Activated CD4-positive, alpha-beta T cell treated with anti-CD3 and anti-CD28 coated beads for 36 hours (primary cell): ENCODE results near the gene ZSWIM9. TPM values are rescaled to one million over a fixed set of nuclear protein-coding genes. Genes with fewer than 3 reads are reported as not detected.
"Not testable (repeated sequence)": the region's sequence is repeated elsewhere in the genome, so short reads cannot be mapped to it uniquely, and the experiment has no call there.

Experiments
- ATAC-seq: fragments of 200-7000 bp; cut with Tn5 transposase; one replicate; pipeline ENCODE4 v1.10.0; 2021; ENCODE audit warnings: mild to moderate bottlenecking, moderate library complexity
- CTCF ChIA-PET: fragments of 350-600 bp; sonication (Branson Sonifier 250); formaldehyde crosslinking; loops from one replicate; lab custom pipeline; 2021; ENCODE audit warnings: antibody characterized with exemption; lab: Charles Lee
- POLR2A ChIA-PET: fragments of 350-600 bp; sonication (Branson Sonifier 250); formaldehyde crosslinking; loops from one replicate; lab custom pipeline; 2021; ENCODE audit warnings: antibody characterized with exemption, inconsistent platforms; lab: Charles Lee
- DNase-seq: peaks from one replicate; pipeline ENCODE4 v3.0.0-alpha.2; 2020
- H3K27ac Mint-ChIP-seq: one replicate; pipeline ENCODE4 v1.8.0; 2021; ENCODE audit warnings: mixed read lengths
- H3K27me3 Mint-ChIP-seq: one replicate; pipeline ENCODE4 v1.8.0; 2021; ENCODE audit warnings: mixed read lengths
- H3K36me3 Mint-ChIP-seq: one replicate; pipeline ENCODE4 v1.8.0; 2021; ENCODE audit warnings: low read depth, mixed read lengths
- H3K4me1 Mint-ChIP-seq: one replicate; pipeline ENCODE4 v1.8.0; 2021; ENCODE audit warnings: mixed read lengths
- H3K4me3 Mint-ChIP-seq: one replicate; pipeline ENCODE4 v1.8.0; 2021; ENCODE audit warnings: mild to moderate bottlenecking, moderate library complexity, mixed read lengths
- H3K9me3 Mint-ChIP-seq: one replicate; pipeline ENCODE4 v1.8.0; 2021; ENCODE audit warnings: low read depth, mixed read lengths
- intact Hi-C, 2 experiments: fragments of 100-400 bp; cut with DNase I in 1 of 2; cut with micrococcal nuclease in 1 of 2; formaldehyde crosslinking; loops; one replicate each; pipeline versions ENCODE4 v1.14.2 to v1.15.1; 2022 to 2024; cut with DNase I, micrococcal nuclease
- total RNA-seq, 2 experiments: library from RNA; stranded (reverse); gene quantifications; one replicate each; pipeline ENCODE4 v1.2.3, GENCODE V29; 2021

ZSWIM9 gene
- total RNA-seq, 2 experiments from 2014 or later = 7.4 to 10.9 TPM

GRCh38 chr19:48216933-48217332 is 46.5 kb downstream of the ZSWIM9 start:
- Mint-ChIP-seq H3K9me3 (no peaks in the 10 kb centered on the region), H3K4me3 (no peak overlapping the region), H3K36me3 (peaks cover 45% of the 10 kb centered on the region), H3K27ac (no peak overlapping the region), H3K27me3 (no peaks in the 10 kb centered on the region), H3K4me1 (no peaks in the 10 kb centered on the region)
- ATAC-seq (no peak), DNase-seq (no peak)
- CTCF ChIA-PET = interaction anchor here (0.6 kb wide), 2 partner anchors 109 to 137 kb away, joined by 3 read pairs; no protein-coding TSS in a partner anchor
- POLR2A ChIA-PET = no interaction called here
- intact Hi-C loops = no loop called here

- no peaks in the 10 kb centered on the region for H3K9me3 Mint-ChIP-seq
- ChIA-PET CTCF (interaction anchor here (0.7 to 0.9 kb wide), 3 partner anchors 15 to 443 kb away, joined by 3 read pairs; no protein-coding TSS in a partner anchor), POLR2A (no interaction called here)
- H3K4me3 Mint-ChIP-seq = no peak overlapping the region
- no peak for DNase-seq
- peaks cover 43% of the 10 kb centered on the region for H3K36me3 Mint-ChIP-seq
- no peaks in the 10 kb centered on the region for H3K27me3 Mint-ChIP-seq
- H3K4me1 Mint-ChIP-seq = no peaks in the 10 kb centered on the region
- no peak for ATAC-seq
- no peak overlapping the region for H3K27ac Mint-ChIP-seq
- intact Hi-C loops = no loop called here
Observed at GRCh38 chr19:48218997-48219396, 48.5 kb downstream of the ZSWIM9 start.

- H3K9me3 Mint-ChIP-seq, H3K4me3 Mint-ChIP-seq, DNase-seq, ATAC-seq, H3K27ac Mint-ChIP-seq, POLR2A ChIA-PET, intact Hi-C loops, H3K4me1 Mint-ChIP-seq, H3K27me3 Mint-ChIP-seq: not testable (repeated sequence)
- H3K36me3 Mint-ChIP-seq = peaks cover 38% of the 10 kb centered on the region
- CTCF ChIA-PET = interaction anchor here (0.6 kb wide), 1 partner anchor 337 kb away, joined by 3 read pairs; no protein-coding TSS in a partner anchor
Observed at GRCh38 chr19:48220784-48221183, 50.3 kb downstream of the ZSWIM9 start.

- H3K27ac Mint-ChIP-seq = no peak overlapping the region
- ChIA-PET CTCF (interaction anchor here (0.6 kb wide), 1 partner anchor 336 kb away, joined by 3 read pairs; no protein-coding TSS in a partner anchor), POLR2A (no interaction called here)
- H3K4me3 Mint-ChIP-seq = no peak overlapping the region
- H3K9me3 Mint-ChIP-seq = no peaks in the 10 kb centered on the region
- H3K27me3 Mint-ChIP-seq = no peaks in the 10 kb centered on the region
- intact Hi-C loops = no loop called here
- no peak for ATAC-seq
- H3K36me3 Mint-ChIP-seq = peaks cover 35% of the 10 kb centered on the region
- H3K4me1 Mint-ChIP-seq = no peaks in the 10 kb centered on the region
- no peak for DNase-seq
Observed at GRCh38 chr19:48221628-48222027, 51.1 kb downstream of the ZSWIM9 start.

- POLR2A ChIA-PET = interaction anchor here (0.6 to 0.7 kb wide), 2 partner anchors 13 to 147 kb away, joined by 3 read pairs; no protein-coding TSS in a partner anchor
- Mint-ChIP-seq H3K36me3 (peaks cover 63% of the 10 kb centered on the region), H3K9me3 (no peaks in the 10 kb centered on the region), H3K27ac (peak overlapping the region; percentile 45), H3K4me3 (no peak overlapping the region), H3K27me3 (no peaks in the 10 kb centered on the region), H3K4me1 (peaks cover 9% of the 10 kb centered on the region)
- intact Hi-C loops = no loop called here
- peak; percentile 69 for DNase-seq
- CTCF ChIA-PET = interaction anchor here (0.7 to 1.4 kb wide), 2 partner anchors 18 to 30 kb away, joined by 3 to 7 read pairs; no protein-coding TSS in a partner anchor
- ATAC-seq = peak; percentile 72
Observed at GRCh38 chr19:48230555-48231129, 60.2 kb downstream of the ZSWIM9 start.

GRCh38 chr19:48237057-48237456 is 66.6 kb downstream of the ZSWIM9 start:
- CTCF ChIA-PET = interaction anchor here (1.1 kb wide), 1 partner anchor 8 kb away, joined by 5 read pairs; no protein-coding TSS in a partner anchor
- H3K27ac Mint-ChIP-seq = no peak overlapping the region

GRCh38 chr19:48239120-48239519 is 68.6 kb downstream of the ZSWIM9 start:
- CTCF ChIA-PET = interaction anchor here (0.6 to 1.3 kb wide), 3 partner anchors 20 to 207 kb away, joined by 3 read pairs; no protein-coding TSS in a partner anchor
- POLR2A ChIA-PET = no interaction called here
- Mint-ChIP-seq H3K36me3 (peaks cover 65% of the 10 kb centered on the region), H3K4me1 (peaks cover 35% of the 10 kb centered on the region), H3K4me3 (no peak overlapping the region), H3K9me3 (no peaks in the 10 kb centered on the region), H3K27me3 (no peaks in the 10 kb centered on the region), H3K27ac (peak overlapping the region; percentile 31)
- no peak for DNase-seq
- ATAC-seq = peak; percentile 59
- intact Hi-C loops = no loop called here

More at GRCh38 chr19:48237057-48237456, 66.6 kb downstream of the ZSWIM9 start:
- Mint-ChIP-seq H3K4me3 (no peak overlapping the region), H3K36me3 (peaks cover 72% of the 10 kb centered on the region), H3K9me3 (no peaks in the 10 kb centered on the region), H3K27me3 (no peaks in the 10 kb centered on the region), H3K4me1 (peaks cover 31% of the 10 kb centered on the region)
- DNase-seq = no peak
- POLR2A ChIA-PET = no interaction called here
- intact Hi-C loops = no loop called here
- ATAC-seq = no peak

- Mint-ChIP-seq H3K4me1 (peaks cover 41% of the 10 kb centered on the region), H3K36me3 (peaks cover 65% of the 10 kb centered on the region), H3K27me3 (no peaks in the 10 kb centered on the region), H3K9me3 (no peaks in the 10 kb centered on the region), H3K27ac (peak overlapping the region; percentile 72), H3K4me3 (no peak overlapping the region)
- intact Hi-C loops = no loop called here
- POLR2A ChIA-PET = no interaction called here
- CTCF ChIA-PET = interaction anchor here (0.6 to 1.3 kb wide), 3 partner anchors 19 to 207 kb away, joined by 3 read pairs; no protein-coding TSS in a partner anchor
- DNase-seq (no peak), ATAC-seq (no peak)
Observed at GRCh38 chr19:48239582-48240141, 69.2 kb downstream of the ZSWIM9 start.

GRCh38 chr19:48241771-48242170 is 71.3 kb downstream of the ZSWIM9 start:
- CTCF ChIA-PET, ATAC-seq, H3K9me3 Mint-ChIP-seq, H3K27me3 Mint-ChIP-seq, POLR2A ChIA-PET, H3K4me3 Mint-ChIP-seq, intact Hi-C loops: not testable (repeated sequence)
- peaks cover 59% of the 10 kb centered on the region for H3K4me1 Mint-ChIP-seq
- peaks cover 69% of the 10 kb centered on the region for H3K36me3 Mint-ChIP-seq
- H3K27ac Mint-ChIP-seq = peak overlapping the region; percentile 73
- peak; percentile 37 for DNase-seq

GRCh38 chr19:48244281-48244680 is 73.8 kb downstream of the ZSWIM9 start:
- CTCF ChIA-PET = interaction anchor here (0.6 to 1.6 kb wide), 4 partner anchors 8 to 1415 kb away, joined by 3 to 8 read pairs (median 6); partner anchors contain the start of gene CARD8
- Mint-ChIP-seq H3K4me3 (peak overlapping the region; percentile 67), H3K27me3 (no peaks in the 10 kb centered on the region), H3K4me1 (peaks cover 63% of the 10 kb centered on the region), H3K27ac (peak overlapping the region; percentile 89), H3K36me3 (peaks cover 68% of the 10 kb centered on the region), H3K9me3 (no peaks in the 10 kb centered on the region)
- ATAC-seq = peak; percentile 87
- intact Hi-C loops = loop anchor here (1.0 to 2.0 kb wide), 2 partner anchors 11 to 17 kb away; partner anchors contain the start of gene CARD8 (in 1 of the 2)
- POLR2A ChIA-PET = interaction anchor here (1.0 kb wide), 1 partner anchor 40 kb away, joined by 5 read pairs; no protein-coding TSS in a partner anchor
- peak; percentile 59 for DNase-seq

- Mint-ChIP-seq H3K4me1 (peaks cover 66% of the 10 kb centered on the region), H3K36me3 (peaks cover 50% of the 10 kb centered on the region), H3K9me3 (no peaks in the 10 kb centered on the region), H3K27ac (peak overlapping the region; percentile 70), H3K4me3 (peak overlapping the region; percentile 0), H3K27me3 (no peaks in the 10 kb centered on the region)
- no peak for ATAC-seq
- no peak for DNase-seq
- intact Hi-C loops = loop anchor here in 1 of 2 experiments (5.0 kb wide), 1 partner anchor 44 kb away; no protein-coding TSS in a partner anchor
- ChIA-PET CTCF (interaction anchor here (0.9 to 1.3 kb wide), 5 partner anchors 13 to 87 kb away, joined by 3 to 5 read pairs (median 4); no protein-coding TSS in a partner anchor), POLR2A (interaction anchor here (1.0 kb wide), 1 partner anchor 9 kb away, joined by 4 read pairs; the partner anchor contains the start of gene CARD8)
Observed at GRCh38 chr19:48246101-48246500, 75.6 kb downstream of the ZSWIM9 start.
